Umbilical cord (tissue), 2 donors: ENCODE measurements around the gene TSPAN18. TPM values are rescaled to one million over a fixed set of nuclear protein-coding genes. Genes with fewer than 3 reads are reported as not detected.

ENCODE experiments used
- DNase-seq: peaks from one replicate; pipeline ENCODE4 v3.0.0-alpha.2; 2015; ENCODE audit warnings: low spot score
- total RNA-seq: library from RNA; depleted of rRNA; stranded (reverse); fragments of >200 nt; gene quantifications from one replicate; pipeline ENCODE4 v1.2.3, GENCODE V29; 2014; ENCODE audit warnings: low replicate concordance; ENCODE audit not compliant: insufficient read depth

Gene TSPAN18
- total RNA-seq, 1 donor from 2014 or later, result 20.5 TPM

DNA sequence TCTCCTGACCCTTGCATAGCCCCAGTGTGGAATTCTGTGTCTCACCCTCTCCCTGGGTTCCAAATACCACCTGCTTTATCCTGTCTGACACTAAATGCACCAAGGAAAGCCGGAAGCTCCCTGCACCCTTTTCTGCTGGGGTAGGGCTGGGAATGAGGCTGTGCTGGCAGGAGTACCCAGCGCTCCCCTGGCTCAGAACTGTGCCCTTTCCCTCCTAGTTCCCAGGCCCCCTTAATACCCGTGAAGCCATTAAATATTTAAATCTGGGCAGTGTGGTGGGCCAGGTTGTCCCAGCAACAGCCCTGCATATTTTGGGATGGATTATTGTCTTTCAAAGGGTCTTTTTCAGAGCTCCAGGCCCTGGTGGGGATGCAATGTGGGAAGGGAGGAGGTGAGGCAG lies 160.9 kb downstream of the TSPAN18 start:
- no peak for DNase-seq

GRCh38 chr11:44889266-44889665 lies 162.5 kb downstream of the TSPAN18 start:
- DNase-seq, result no peak

DNA sequence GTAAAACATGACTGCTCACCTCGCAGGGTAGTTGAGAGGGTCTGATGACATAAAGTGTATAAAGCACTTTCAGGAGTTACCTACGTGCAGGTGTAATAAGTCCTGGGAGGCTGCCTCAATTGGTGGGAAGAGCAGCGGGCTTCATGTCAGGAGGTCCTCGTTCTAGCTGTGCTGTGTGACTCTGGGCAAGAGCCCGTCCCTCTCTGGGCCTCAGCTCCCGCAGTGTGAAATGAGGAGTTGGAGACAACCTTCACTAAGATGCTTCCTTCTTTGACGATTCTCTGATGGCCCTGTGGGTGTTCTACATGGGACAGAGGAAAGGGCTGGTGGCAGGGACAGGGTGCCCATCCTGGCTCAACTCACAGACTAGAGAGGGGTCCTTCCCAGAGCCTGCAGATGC lies 166.1 kb downstream of the TSPAN18 start:
- DNase-seq, result no peak

GRCh38 chr11:44893308-44893822 lies 166.6 kb downstream of the TSPAN18 start:
- peak; percentile 95 for DNase-seq

GRCh38 chr11:44893846-44894617 lies 167.3 kb downstream of the TSPAN18 start:
- DNase-seq, result peak; percentile 87

GRCh38 chr11:44899959-44900358 lies 173.2 kb downstream of the TSPAN18 start:
- DNase-seq, result no peak

DNA sequence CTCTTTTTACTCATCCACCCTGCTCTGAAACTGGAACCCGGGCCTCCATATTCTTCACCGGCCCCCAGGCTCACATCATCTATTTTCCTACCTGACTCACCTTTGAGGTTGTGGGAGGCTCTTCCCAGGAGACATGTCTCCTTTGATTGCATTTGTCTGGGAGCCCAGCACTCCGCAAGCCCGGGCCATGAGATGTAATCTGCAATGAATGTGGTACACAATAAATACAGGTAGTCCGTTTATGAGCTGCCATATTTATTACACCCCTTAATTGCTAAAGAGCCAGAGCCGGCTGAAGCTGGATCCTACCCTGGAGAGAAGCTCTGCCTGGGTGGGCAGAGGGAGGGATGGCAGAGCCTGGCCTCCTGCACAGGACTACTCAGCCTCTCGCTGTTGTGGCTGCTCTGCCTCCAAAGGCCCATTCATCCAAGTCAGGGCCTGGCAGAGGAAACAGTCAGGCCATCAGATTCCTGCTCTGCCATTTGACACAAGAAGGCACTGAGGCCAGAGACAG lies 174.4 kb downstream of the TSPAN18 start:
- DNase-seq, result no peak

DNA sequence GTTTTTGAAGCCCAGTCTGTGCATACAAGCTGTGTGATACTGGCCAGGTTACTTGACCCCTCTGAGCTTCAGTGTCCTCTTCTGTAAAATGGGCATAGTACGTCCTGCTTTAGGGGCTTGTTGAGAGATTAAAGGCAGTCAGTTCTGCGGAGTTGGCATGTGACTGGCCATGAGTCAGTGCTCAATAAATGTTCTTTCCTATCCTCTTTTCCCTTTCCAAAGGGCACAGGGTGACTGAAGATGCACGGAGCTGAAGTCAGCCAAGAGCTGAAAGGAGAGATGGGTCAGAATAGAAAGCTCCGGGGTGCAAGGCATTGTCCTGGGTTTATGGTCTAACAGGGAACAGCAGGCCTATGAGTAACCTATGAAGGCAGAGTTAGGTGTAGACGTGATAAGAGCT lies 175.0 kb downstream of the TSPAN18 start:
- DNase-seq, result no peak

GRCh38 chr11:44903035-44903434 lies 176.3 kb downstream of the TSPAN18 start:
- no peak for DNase-seq

GRCh38 chr11:44903518-44903917 lies 176.8 kb downstream of the TSPAN18 start:
- DNase-seq, result no peak

GRCh38 chr11:44904261-44905020 lies 177.7 kb downstream of the TSPAN18 start:
- no peak for DNase-seq

GRCh38 chr11:44905131-44905866 lies 178.5 kb downstream of the TSPAN18 start:
- no peak for DNase-seq

- no peak for DNase-seq
Measured at GRCh38 chr11:44906649-44907048, 179.9 kb downstream of the TSPAN18 start.

- DNase-seq, result no peak
Measured at GRCh38 chr11:44909557-44909956, 182.8 kb downstream of the TSPAN18 start.

GRCh38 chr11:44910591-44910990 lies 183.8 kb downstream of the TSPAN18 start:
- DNase-seq, result no peak

DNA sequence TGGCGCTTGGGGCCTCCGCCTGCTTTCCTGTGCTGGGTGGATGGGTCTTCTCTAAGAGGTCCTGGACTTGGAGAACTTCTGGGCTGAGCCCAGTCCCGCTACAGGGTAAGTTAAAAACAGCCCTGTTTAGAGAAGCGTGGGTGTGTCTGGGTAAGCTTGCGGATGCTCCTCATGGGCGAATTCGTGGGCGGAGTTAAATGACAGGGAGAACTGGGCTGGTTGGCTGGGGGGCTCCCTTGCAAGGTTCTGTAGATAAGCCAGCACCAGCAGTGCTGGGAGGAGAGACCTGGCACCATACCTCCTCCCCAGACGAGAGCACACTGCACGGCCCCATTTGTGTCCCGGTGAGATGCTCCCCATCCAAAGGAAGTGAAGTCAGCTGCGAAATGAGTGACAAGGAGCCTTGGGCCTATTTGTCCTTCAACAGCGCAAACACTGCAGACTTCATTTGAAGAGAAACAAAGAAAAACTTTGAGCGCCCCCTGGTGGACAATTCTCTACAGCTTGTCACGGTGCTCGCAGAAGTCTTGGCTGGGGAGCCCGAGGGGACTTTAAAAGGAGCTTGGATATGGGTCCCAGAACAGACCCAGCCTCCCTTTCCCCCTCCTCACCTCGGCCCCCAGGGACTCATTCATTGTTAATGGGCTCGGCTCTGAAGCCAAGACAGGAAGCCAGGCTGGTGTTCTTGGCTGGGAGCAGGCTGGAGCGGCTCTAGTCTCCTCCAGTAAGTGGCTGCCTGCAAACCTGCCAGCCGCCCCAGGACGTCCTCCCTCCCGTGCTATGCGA lies 184.5 kb downstream of the TSPAN18 start:
- peak; percentile 91 for DNase-seq

GRCh38 chr11:44912270-44912987 lies 185.7 kb downstream of the TSPAN18 start:
- DNase-seq, result no peak

DNA sequence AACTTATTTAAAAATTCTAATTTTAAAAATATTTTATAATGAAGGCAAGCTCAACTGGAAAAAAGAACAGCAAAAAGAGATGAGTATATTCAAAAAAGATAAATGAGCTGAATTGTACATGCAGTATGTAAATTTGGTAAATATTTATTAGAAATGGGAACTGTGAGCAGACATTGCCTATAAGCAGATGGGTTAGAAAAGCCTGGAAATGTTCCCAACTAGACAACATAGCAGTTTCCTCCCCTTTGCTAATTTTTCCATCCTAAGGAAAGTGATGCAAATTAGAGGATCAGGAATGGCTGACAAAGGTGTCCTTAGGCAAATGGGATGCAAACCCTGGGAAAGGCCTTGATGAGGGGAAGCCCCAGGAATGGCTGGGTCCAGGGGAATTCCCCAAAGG lies 186.7 kb downstream of the TSPAN18 start:
- DNase-seq, result no peak

DNA sequence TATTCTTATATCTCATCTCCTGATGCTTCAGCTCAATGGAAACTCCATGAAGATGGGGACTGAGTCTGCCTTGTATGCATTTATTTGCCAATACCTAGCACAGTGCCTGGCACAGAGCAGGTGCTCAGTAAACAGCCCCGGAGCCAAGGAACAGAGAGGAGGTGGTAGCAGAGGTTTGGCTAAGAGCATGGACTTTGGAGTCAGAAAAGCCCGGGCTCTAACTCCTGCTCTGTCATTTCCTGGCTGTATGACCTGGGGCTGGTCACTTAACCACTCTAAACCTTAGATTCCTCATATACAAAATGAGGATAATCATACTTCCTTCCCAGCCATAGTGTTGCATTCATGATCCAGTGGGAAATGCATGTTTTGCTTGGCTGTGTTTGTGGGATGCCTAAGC lies 187.3 kb downstream of the TSPAN18 start:
- DNase-seq, result no peak

GRCh38 chr11:44915004-44915403 lies 188.2 kb downstream of the TSPAN18 start:
- no peak for DNase-seq
